Iris pigment epithelial cell (primary cell): ENCODE measurements around the gene PCDH18.

Experiments used
- DNase-seq: peaks from one replicate; pipeline ENCODE4 v3.0.0-alpha.2; 2011; ENCODE audit warnings: low read depth

Gene PCDH18

DNA sequence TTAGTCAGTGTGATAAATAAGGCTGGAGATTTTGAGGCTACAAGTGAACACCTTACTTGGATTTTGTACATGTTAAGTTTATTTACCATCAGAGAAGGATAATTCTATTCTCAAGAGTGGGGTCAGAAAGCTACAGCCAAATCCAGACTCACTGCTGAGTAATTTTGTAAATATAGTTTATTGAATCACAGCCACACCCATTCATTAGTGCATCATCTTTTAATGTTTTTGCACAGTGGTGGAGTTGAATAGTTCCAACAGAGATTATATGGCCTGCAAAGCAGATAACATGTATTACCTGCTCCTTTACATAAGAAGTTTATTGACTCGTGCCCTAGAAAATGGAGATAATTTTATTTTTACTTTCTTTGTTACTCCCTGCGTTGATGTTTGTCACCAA lies 60.4 kb downstream of the PCDH18 start:
- DNase-seq = no peak

- DNase-seq = no peak
Measured at GRCh38 chr4:137471461-137471860, 60.8 kb downstream of the PCDH18 start.

DNA sequence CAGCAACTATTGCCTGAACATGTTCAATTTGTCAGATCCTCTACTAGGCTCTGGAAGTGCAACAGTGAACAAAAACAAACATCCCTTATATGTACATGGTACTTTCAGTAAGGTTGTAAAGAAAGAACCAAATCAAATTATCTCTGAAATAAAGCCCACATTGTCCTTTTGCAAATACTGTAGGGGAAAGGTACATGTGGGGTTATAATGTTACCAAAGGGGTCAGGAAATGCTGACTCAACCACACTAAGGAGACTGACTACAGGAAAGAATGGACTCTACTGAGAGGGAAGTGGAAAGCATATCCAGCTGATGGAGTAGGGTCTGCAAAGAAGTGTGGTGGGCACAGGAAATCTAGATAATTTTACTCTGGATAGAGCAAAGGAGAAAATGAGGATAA lies 61.5 kb downstream of the PCDH18 start:
- no peak for DNase-seq
